ENCODE measurements around the gene TACC3.

TACC3 gene

GRCh38 chr4:1777822-1778641, 56.7 kb downstream of the TACC3 start:
- ATAC-seq: no peak
- no peak overlapping the region for H3K4me3 Mint-ChIP-seq

GRCh38 chr4:1778642-1779392, 57.5 kb downstream of the TACC3 start:
- Mint-ChIP-seq H3K4me1 (peaks cover 8% of the 10 kb centered on the region), H3K4me3 (no peak overlapping the region), H3K27ac (no peak overlapping the region), H3K36me3 (no peaks in the 10 kb centered on the region), H3K9me3 (no peaks in the 10 kb centered on the region), H3K27me3 (peaks cover 37% of the 10 kb centered on the region)
- no peak for ATAC-seq

More at GRCh38 chr4:1777822-1778641, 56.7 kb downstream of the TACC3 start:
- H3K4me1 Mint-ChIP-seq: peaks cover 8% of the 10 kb centered on the region
- peaks cover 35% of the 10 kb centered on the region for H3K27me3 Mint-ChIP-seq
- H3K36me3 Mint-ChIP-seq: no peaks in the 10 kb centered on the region
- H3K27ac Mint-ChIP-seq: no peak overlapping the region
- no peaks in the 10 kb centered on the region for H3K9me3 Mint-ChIP-seq

GRCh38 chr4:1779588-1780382, 58.5 kb downstream of the TACC3 start:
- Mint-ChIP-seq H3K27ac (no peak overlapping the region), H3K27me3 (peaks cover 27% of the 10 kb centered on the region), H3K9me3 (no peaks in the 10 kb centered on the region), H3K4me1 (peaks cover 8% of the 10 kb centered on the region), H3K36me3 (no peaks in the 10 kb centered on the region), H3K4me3 (no peak overlapping the region)
- no peak for ATAC-seq

- Mint-ChIP-seq H3K4me3 (no peak overlapping the region), H3K4me1 (peaks cover 8% of the 10 kb centered on the region), H3K9me3 (no peaks in the 10 kb centered on the region), H3K36me3 (no peaks in the 10 kb centered on the region), H3K27me3 (peaks cover 26% of the 10 kb centered on the region), H3K27ac (no peak overlapping the region)
- ATAC-seq: no peak
Observed at GRCh38 chr4:1780435-1780834, 59.1 kb downstream of the TACC3 start.

GRCh38 chr4:1783015-1783414, 61.7 kb downstream of the TACC3 start:
- Mint-ChIP-seq H3K4me3 (no peak overlapping the region), H3K4me1 (no peaks in the 10 kb centered on the region), H3K27me3 (peaks cover 34% of the 10 kb centered on the region), H3K36me3 (no peaks in the 10 kb centered on the region), H3K27ac (no peak overlapping the region), H3K9me3 (no peaks in the 10 kb centered on the region)
- ATAC-seq: no peak

GRCh38 chr4:1783970-1784369, 62.6 kb downstream of the TACC3 start:
- H3K27me3 Mint-ChIP-seq: peaks cover 29% of the 10 kb centered on the region
- ATAC-seq: no peak
- H3K27ac Mint-ChIP-seq: no peak overlapping the region
- H3K36me3 Mint-ChIP-seq: no peaks in the 10 kb centered on the region
- no peak overlapping the region for H3K4me3 Mint-ChIP-seq
- no peaks in the 10 kb centered on the region for H3K4me1 Mint-ChIP-seq
- H3K9me3 Mint-ChIP-seq: no peaks in the 10 kb centered on the region

- no peaks in the 10 kb centered on the region for H3K4me1 Mint-ChIP-seq
- no peaks in the 10 kb centered on the region for H3K9me3 Mint-ChIP-seq
- H3K27ac Mint-ChIP-seq: no peak overlapping the region
- H3K36me3 Mint-ChIP-seq: no peaks in the 10 kb centered on the region
- no peak overlapping the region for H3K4me3 Mint-ChIP-seq
- peaks cover 25% of the 10 kb centered on the region for H3K27me3 Mint-ChIP-seq
- no peak for ATAC-seq
Observed at GRCh38 chr4:1784395-1784788, 63.1 kb downstream of the TACC3 start.

GRCh38 chr4:1784789-1785591, 63.7 kb downstream of the TACC3 start:
- peaks cover 24% of the 10 kb centered on the region for H3K27me3 Mint-ChIP-seq
- ATAC-seq: peak; percentile 2
- H3K4me3 Mint-ChIP-seq: no peak overlapping the region
- H3K9me3 Mint-ChIP-seq: no peaks in the 10 kb centered on the region
- H3K27ac Mint-ChIP-seq: no peak overlapping the region
- H3K36me3 Mint-ChIP-seq: no peaks in the 10 kb centered on the region
- H3K4me1 Mint-ChIP-seq: no peaks in the 10 kb centered on the region

GRCh38 chr4:1785592-1785991, 64.3 kb downstream of the TACC3 start:
- Mint-ChIP-seq H3K27ac (no peak overlapping the region), H3K4me3 (no peak overlapping the region), H3K9me3 (no peaks in the 10 kb centered on the region), H3K36me3 (no peaks in the 10 kb centered on the region), H3K27me3 (peaks cover 24% of the 10 kb centered on the region), H3K4me1 (no peaks in the 10 kb centered on the region)
- peak; percentile 4 for ATAC-seq

- no peak for ATAC-seq
- Mint-ChIP-seq H3K4me1 (no peaks in the 10 kb centered on the region), H3K27me3 (peaks cover 31% of the 10 kb centered on the region), H3K27ac (no peak overlapping the region), H3K36me3 (no peaks in the 10 kb centered on the region), H3K4me3 (no peak overlapping the region), H3K9me3 (no peaks in the 10 kb centered on the region)
Observed at GRCh38 chr4:1786544-1787362, 65.4 kb downstream of the TACC3 start.

- Mint-ChIP-seq H3K27me3 (peaks cover 30% of the 10 kb centered on the region), H3K4me1 (no peaks in the 10 kb centered on the region), H3K9me3 (no peaks in the 10 kb centered on the region), H3K4me3 (no peak overlapping the region), H3K36me3 (no peaks in the 10 kb centered on the region), H3K27ac (no peak overlapping the region)
- ATAC-seq: no peak
Observed at GRCh38 chr4:1787411-1788077, 66.2 kb downstream of the TACC3 start.

- Mint-ChIP-seq H3K4me3 (no peak overlapping the region), H3K27me3 (peaks cover 21% of the 10 kb centered on the region), H3K9me3 (no peaks in the 10 kb centered on the region), H3K27ac (no peak overlapping the region), H3K36me3 (no peaks in the 10 kb centered on the region), H3K4me1 (no peaks in the 10 kb centered on the region)
- ATAC-seq: no peak
Observed at GRCh38 chr4:1788254-1788973, 67.1 kb downstream of the TACC3 start.

- H3K36me3 Mint-ChIP-seq: no peaks in the 10 kb centered on the region
- H3K4me1 Mint-ChIP-seq: no peaks in the 10 kb centered on the region
- H3K27me3 Mint-ChIP-seq: peaks cover 17% of the 10 kb centered on the region
- H3K27ac Mint-ChIP-seq: no peak overlapping the region
- ATAC-seq: no peak
- no peaks in the 10 kb centered on the region for H3K9me3 Mint-ChIP-seq
- H3K4me3 Mint-ChIP-seq: no peak overlapping the region
Observed at GRCh38 chr4:1789552-1789951, 68.2 kb downstream of the TACC3 start.

All from stimulated activated memory B cell treated with anti-CD40 and anti-IgM and Interleukin-4, amounts not matched to agents 10 μg/mL and 1 μg/mL and 100 μg/mL, for 72 hours (primary cell).